IPS-18a (cell line): ENCODE data around the gene UROC1.

ENCODE experiments used
- H3K27ac ChIP-seq: one replicate; pipeline ENCODE4 v1.5.1; 2013; ENCODE audit warnings: low read length
- H3K27me3 ChIP-seq: one replicate; pipeline ENCODE4 v1.6.1; 2013; ENCODE audit warnings: mild to moderate bottlenecking, low read length; ENCODE audit not compliant: control insufficient read depth, insufficient read depth
- H3K36me3 ChIP-seq: one replicate; pipeline ENCODE4 v1.6.1; 2013; ENCODE audit warnings: low read depth, low read length; ENCODE audit not compliant: control insufficient read depth
- H3K4me1 ChIP-seq: one replicate; pipeline ENCODE4 v1.6.1; 2013; ENCODE audit warnings: low read depth, low read length; ENCODE audit not compliant: control insufficient read depth
- H3K4me3 ChIP-seq: one replicate; pipeline ENCODE4 v1.5.1; 2013; ENCODE audit warnings: low read length
- H3K9ac ChIP-seq: one replicate; pipeline ENCODE4 v1.6.1; 2013; ENCODE audit warnings: mild to moderate bottlenecking, low read length, moderate library complexity
- H3K9me3 ChIP-seq: one replicate; pipeline ENCODE4 v1.6.1; 2013; ENCODE audit warnings: low read depth, low read length; ENCODE audit not compliant: control insufficient read depth

UROC1 gene

DNA sequence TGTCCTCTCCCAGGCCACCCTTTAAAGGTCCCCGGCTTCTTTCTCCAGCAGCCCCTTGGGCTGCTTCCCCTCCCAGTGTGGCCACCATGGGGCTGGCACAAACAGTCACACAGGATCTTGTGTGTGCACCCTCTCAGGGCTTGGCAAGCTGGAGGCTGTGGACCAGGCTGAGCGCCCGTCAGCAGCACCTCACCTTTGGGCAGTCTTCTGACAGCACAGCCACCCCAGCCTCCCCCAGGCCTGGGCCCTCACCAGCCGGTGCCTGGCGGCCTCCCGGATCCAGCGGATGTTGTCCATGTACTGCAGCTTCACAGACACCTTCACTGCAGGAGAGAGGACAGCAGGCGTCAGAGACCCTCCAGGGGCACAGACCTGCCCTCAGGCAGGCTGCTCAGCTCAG is 21.8 kb downstream of the UROC1 start:
- H3K36me3 ChIP-seq, result no peaks in the 10 kb centered on the region
- no peak overlapping the region for H3K27ac ChIP-seq
- H3K4me3 ChIP-seq, result no peak overlapping the region
- H3K27me3 ChIP-seq, result no peaks in the 10 kb centered on the region
- H3K4me1 ChIP-seq, result peaks cover 9% of the 10 kb centered on the region
- no peak overlapping the region for H3K9ac ChIP-seq
- no peaks in the 10 kb centered on the region for H3K9me3 ChIP-seq

DNA sequence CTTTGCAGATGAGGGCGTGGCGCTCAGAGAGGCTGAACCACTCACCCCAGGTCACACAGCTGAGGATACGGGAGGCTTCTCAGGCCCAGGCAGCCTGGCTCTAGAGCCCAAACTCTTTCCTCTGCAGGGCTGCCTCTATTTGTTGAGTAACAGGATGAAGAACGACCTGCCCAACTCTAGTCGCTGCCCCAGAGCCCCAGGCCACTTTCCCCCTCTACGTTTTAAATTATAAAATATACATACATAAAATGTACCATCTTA is 22.7 kb downstream of the UROC1 start:
- Histone ChIP-seq H3K9ac (no peak overlapping the region), H3K36me3 (no peaks in the 10 kb centered on the region), H3K27me3 (no peaks in the 10 kb centered on the region), H3K4me1 (peaks cover 9% of the 10 kb centered on the region), H3K4me3 (no peak overlapping the region), H3K27ac (no peak overlapping the region), H3K9me3 (no peaks in the 10 kb centered on the region)

DNA sequence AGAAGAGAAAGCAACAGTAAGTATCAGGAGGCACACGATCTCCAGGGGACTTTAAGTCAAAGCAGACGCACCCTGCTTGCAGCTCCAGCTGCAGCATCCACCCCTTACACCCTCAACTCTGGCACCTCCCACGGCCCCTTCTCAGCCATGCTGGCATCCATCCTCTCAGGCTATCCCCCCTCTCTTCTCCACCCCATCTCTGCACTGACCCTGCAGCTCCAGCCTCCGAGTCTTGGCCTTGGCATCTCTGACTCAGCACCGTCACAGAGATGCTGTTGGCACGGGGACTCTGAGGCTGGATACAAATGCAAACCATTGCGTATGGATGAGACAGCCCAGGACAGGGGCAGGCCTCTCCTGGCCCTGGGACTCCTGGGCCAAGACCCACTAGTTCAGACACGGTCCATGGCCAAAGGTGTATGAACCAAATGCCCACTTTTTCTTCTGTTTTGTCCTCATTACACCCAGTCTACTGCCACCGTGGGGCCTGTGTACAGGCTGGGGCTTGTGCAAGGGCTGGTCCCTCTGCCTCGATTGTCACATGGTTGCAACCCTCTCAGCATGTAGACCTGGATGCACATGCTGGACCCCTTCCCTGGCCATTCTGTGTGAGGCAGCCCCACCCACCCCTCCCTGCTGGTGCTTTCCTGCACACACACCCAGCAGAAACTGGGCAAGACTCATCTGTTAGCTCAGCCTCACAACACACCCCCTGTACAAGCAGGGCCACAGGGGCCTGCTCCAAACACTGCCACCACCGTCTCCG is 23.2 kb downstream of the UROC1 start:
- H3K36me3 ChIP-seq, result no peaks in the 10 kb centered on the region
- no peak overlapping the region for H3K4me3 ChIP-seq
- H3K9ac ChIP-seq, result no peak overlapping the region

GRCh38 chr3:126493739-126494138 is 23.8 kb downstream of the UROC1 start:
- Histone ChIP-seq H3K27ac (no peak overlapping the region), H3K4me3 (no peak overlapping the region), H3K9me3 (no peaks in the 10 kb centered on the region), H3K9ac (no peak overlapping the region), H3K4me1 (peaks cover 4% of the 10 kb centered on the region), H3K27me3 (no peaks in the 10 kb centered on the region), H3K36me3 (no peaks in the 10 kb centered on the region)

More for the DNA sequence above, 23.2 kb downstream of the UROC1 start:
- no peaks in the 10 kb centered on the region for H3K9me3 ChIP-seq
- H3K27ac ChIP-seq, result no peak overlapping the region
- H3K4me1 ChIP-seq, result peaks cover 9% of the 10 kb centered on the region
- H3K27me3 ChIP-seq, result no peaks in the 10 kb centered on the region

DNA sequence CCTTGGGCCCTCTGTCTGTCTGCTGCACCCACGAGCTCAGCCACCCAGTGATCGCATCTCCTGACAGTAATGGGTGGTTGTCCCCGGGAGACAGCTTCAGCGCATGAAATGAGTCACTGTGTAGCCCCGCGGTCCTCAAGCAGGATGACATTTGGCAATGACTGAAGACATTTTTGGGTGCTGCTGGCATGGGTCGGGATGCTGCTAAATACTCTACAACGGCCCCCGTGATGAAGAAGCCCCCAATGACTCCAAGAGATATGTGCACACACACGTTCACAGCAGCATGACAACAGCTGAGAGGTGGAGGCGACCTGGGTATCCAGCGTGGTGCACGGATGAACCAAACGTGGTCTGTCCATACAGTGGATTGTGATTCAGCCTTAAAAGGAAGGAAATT is 24.5 kb downstream of the UROC1 start:
- H3K9me3 ChIP-seq, result no peaks in the 10 kb centered on the region
- H3K4me1 ChIP-seq, result no peaks in the 10 kb centered on the region
- H3K4me3 ChIP-seq, result no peak overlapping the region
- H3K9ac ChIP-seq, result no peak overlapping the region
- H3K36me3 ChIP-seq, result no peaks in the 10 kb centered on the region
- no peaks in the 10 kb centered on the region for H3K27me3 ChIP-seq
- H3K27ac ChIP-seq, result no peak overlapping the region

GRCh38 chr3:126491221-126492013 is 26.2 kb downstream of the UROC1 start:
- Histone ChIP-seq H3K4me1 (peaks cover 4% of the 10 kb centered on the region), H3K27ac (no peak overlapping the region), H3K36me3 (no peaks in the 10 kb centered on the region), H3K9me3 (no peaks in the 10 kb centered on the region), H3K9ac (no peak overlapping the region), H3K4me3 (no peak overlapping the region), H3K27me3 (no peaks in the 10 kb centered on the region)

DNA sequence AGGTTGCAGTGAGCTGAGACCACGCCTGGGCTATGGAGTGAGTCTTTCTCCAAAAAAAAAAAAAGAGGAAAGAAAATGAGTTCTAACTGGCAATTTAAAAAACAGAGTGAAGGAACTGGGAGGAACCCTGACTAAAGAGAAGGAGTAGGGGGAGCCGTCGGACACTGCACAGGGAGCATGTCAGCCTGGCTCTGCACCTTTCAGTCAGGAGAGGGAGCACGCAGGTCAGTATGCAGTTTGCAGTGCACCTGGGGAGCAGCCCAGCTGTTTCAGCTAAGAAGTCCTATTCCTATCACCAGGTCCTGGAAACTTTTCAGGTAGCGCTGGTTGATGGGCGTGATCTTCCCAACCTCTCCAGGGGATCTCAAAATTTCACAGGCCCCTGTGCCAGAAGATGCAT is 27.0 kb downstream of the UROC1 start:
- Histone ChIP-seq H3K27ac (no peak overlapping the region), H3K4me3 (no peak overlapping the region), H3K9me3 (no peaks in the 10 kb centered on the region), H3K4me1 (peaks cover 8% of the 10 kb centered on the region), H3K9ac (no peak overlapping the region), H3K36me3 (no peaks in the 10 kb centered on the region), H3K27me3 (no peaks in the 10 kb centered on the region)

DNA sequence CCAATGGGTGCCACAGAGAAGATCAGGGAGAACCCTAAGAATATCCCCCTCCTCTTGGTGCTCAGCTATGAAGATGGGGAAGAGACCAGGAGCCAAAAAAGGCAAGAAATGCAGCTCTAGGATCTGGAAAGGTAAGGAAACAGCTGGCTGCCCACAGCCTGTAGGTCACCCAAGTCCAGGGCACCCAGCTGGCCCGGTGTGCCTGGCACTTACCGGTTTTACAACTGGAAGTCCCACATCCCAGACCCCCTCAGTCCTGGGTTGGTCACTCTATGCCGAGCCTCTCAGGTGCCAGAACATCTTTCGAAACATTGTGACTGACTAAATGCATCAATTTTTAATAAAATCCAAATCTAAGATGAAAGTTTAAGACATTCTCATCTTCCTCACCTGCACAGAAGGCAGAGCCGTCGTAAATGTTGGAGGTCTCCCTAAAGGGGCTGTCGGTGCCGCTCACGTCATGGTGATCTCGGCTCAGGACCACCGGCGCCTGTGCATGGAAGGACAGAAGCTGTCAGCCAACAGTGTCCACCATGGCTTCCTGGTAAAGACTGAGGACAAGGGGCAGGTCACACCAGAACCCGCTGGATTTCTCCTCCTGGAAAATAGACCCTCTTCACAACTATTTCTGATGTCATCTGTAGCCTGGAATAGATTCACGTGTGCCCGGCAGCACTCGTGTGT is 28.5 kb downstream of the UROC1 start:
- no peak overlapping the region for H3K27ac ChIP-seq
- H3K27me3 ChIP-seq, result no peaks in the 10 kb centered on the region
- H3K36me3 ChIP-seq, result no peaks in the 10 kb centered on the region
- no peak overlapping the region for H3K4me3 ChIP-seq
- no peak overlapping the region for H3K9ac ChIP-seq
- H3K9me3 ChIP-seq, result no peaks in the 10 kb centered on the region
- H3K4me1 ChIP-seq, result peaks cover 21% of the 10 kb centered on the region

- Histone ChIP-seq H3K4me1 (peaks cover 21% of the 10 kb centered on the region), H3K4me3 (no peak overlapping the region), H3K9me3 (no peaks in the 10 kb centered on the region), H3K9ac (no peak overlapping the region), H3K27ac (no peak overlapping the region), H3K36me3 (no peaks in the 10 kb centered on the region), H3K27me3 (no peaks in the 10 kb centered on the region)
These were observed 29.4 kb downstream of the UROC1 start for GRCh38 chr3:126488185-126488584.

GRCh38 chr3:126487151-126487771 is 30.3 kb downstream of the UROC1 start:
- H3K27me3 ChIP-seq, result no peaks in the 10 kb centered on the region
- no peak overlapping the region for H3K27ac ChIP-seq
- no peak overlapping the region for H3K9ac ChIP-seq
- H3K36me3 ChIP-seq, result no peaks in the 10 kb centered on the region
- peaks cover 21% of the 10 kb centered on the region for H3K4me1 ChIP-seq
- no peak overlapping the region for H3K4me3 ChIP-seq
- no peaks in the 10 kb centered on the region for H3K9me3 ChIP-seq

DNA sequence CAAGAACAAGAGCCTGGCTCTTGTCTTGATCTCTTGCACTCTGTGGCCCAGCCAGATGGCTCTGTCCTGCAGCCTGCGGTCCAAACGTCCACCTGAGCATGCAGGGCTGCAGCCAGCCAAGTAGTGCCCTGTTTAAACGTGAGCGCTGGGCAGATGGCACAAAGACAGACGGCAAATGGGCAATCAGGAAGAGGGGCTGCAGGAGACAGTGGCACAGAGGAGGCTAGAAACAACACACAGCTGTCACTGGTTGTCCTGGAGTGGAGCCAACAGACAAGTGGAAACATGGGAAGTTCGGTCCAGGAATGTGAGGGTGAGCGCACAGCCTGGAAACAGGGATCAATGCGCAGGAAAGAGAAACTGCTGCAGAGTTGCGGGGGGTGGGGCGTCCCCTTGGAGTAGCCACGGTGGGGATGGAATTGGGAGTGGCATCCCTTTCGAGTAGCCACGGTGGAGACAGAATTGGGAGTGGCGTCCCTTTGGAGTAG is 31.2 kb downstream of the UROC1 start:
- Histone ChIP-seq H3K27me3 (no peaks in the 10 kb centered on the region), H3K4me3 (no peak overlapping the region), H3K36me3 (no peaks in the 10 kb centered on the region), H3K9ac (no peak overlapping the region), H3K9me3 (no peaks in the 10 kb centered on the region), H3K27ac (no peak overlapping the region), H3K4me1 (peaks cover 21% of the 10 kb centered on the region)
